ENCODE data around the gene SORBS2.
"Not testable (repeated sequence)": the region's sequence is repeated elsewhere in the genome, so short reads cannot be mapped to it uniquely, and the experiment has no call there.

SORBS2 gene

GRCh38 chr4:185709802-185710486 lies 102.0 kb downstream of the SORBS2 start:
- no peak for DNase-seq

- no peak for DNase-seq
These were observed 103.6 kb downstream of the SORBS2 start for GRCh38 chr4:185708348-185708747.

- not testable (repeated sequence) for DNase-seq
These were observed 104.4 kb downstream of the SORBS2 start for GRCh38 chr4:185707622-185708021.

GRCh38 chr4:185702147-185702663 lies 109.8 kb downstream of the SORBS2 start:
- no peak for DNase-seq

GRCh38 chr4:185700630-185701029 lies 111.4 kb downstream of the SORBS2 start:
- no peak for DNase-seq

GRCh38 chr4:185700048-185700447 lies 111.9 kb downstream of the SORBS2 start:
- DNase-seq, result no peak

- no peak for DNase-seq
These were observed 114.5 kb downstream of the SORBS2 start for GRCh38 chr4:185697488-185697887.

- no peak for DNase-seq
These were observed 116.3 kb downstream of the SORBS2 start for GRCh38 chr4:185695743-185696142.

- no peak for DNase-seq
These were observed 118.3 kb downstream of the SORBS2 start for GRCh38 chr4:185693548-185694215.

GRCh38 chr4:185689407-185689806 lies 122.6 kb downstream of the SORBS2 start:
- DNase-seq, result no peak

GRCh38 chr4:185685804-185686203 lies 126.2 kb downstream of the SORBS2 start:
- no peak for DNase-seq

GRCh38 chr4:185683896-185684295 lies 128.1 kb downstream of the SORBS2 start:
- DNase-seq, result no peak

- DNase-seq, result no peak
These were observed 128.8 kb downstream of the SORBS2 start for GRCh38 chr4:185683222-185683621.

- no peak for DNase-seq
These were observed 129.8 kb downstream of the SORBS2 start for GRCh38 chr4:185682236-185682635.

- no peak for DNase-seq
These were observed 130.4 kb downstream of the SORBS2 start for GRCh38 chr4:185681604-185682003.

GRCh38 chr4:185680617-185681016 lies 131.4 kb downstream of the SORBS2 start:
- DNase-seq, result no peak

GRCh38 chr4:185679523-185679922 lies 132.5 kb downstream of the SORBS2 start:
- no peak for DNase-seq

GRCh38 chr4:185677637-185678314 lies 134.2 kb downstream of the SORBS2 start:
- no peak for DNase-seq

- no peak for DNase-seq
These were observed 139.4 kb downstream of the SORBS2 start for GRCh38 chr4:185672618-185673017.

- no peak for DNase-seq
These were observed 139.8 kb downstream of the SORBS2 start for GRCh38 chr4:185672151-185672550.

- no peak for DNase-seq
These were observed 140.5 kb downstream of the SORBS2 start for GRCh38 chr4:185671496-185671895.

- DNase-seq, result no peak
These were observed 140.9 kb downstream of the SORBS2 start for GRCh38 chr4:185671066-185671465.

GRCh38 chr4:185669288-185669687 lies 142.7 kb downstream of the SORBS2 start:
- no peak for DNase-seq

GRCh38 chr4:185666156-185666555 lies 145.8 kb downstream of the SORBS2 start:
- DNase-seq, result no peak

Measured in CD4-positive, alpha-beta T cell treated with Interferon alpha-2 for 1 hour (primary cell).